Epithelial cell of esophagus (primary cell): ENCODE measurements around the gene SERTAD1.

Source experiments
- DNase-seq: peaks from one replicate; pipeline ENCODE4 v3.0.0; 2010; ENCODE audit warnings: low read depth
- H3K4me3 ChIP-seq: 2 replicates; pipeline ENCODE4 v1.5.1; 2011; ENCODE audit warnings: mild to moderate bottlenecking, low read length, control low read depth
- CTCF ChIP-seq: IDR thresholded peaks from 2 replicates; pipeline ENCODE4 v1.5.1; 2011; ENCODE audit warnings: low read depth, mild to moderate bottlenecking, low read length, control low read depth, inconsistent platforms; ENCODE audit not compliant: insufficient read depth; ENCODE audit errors: missing control alignments

The SERTAD1 gene

GRCh38 chr19:40392123-40392522, 33.7 kb downstream of the SERTAD1 start:
- no peak overlapping the region for H3K4me3 ChIP-seq
- no peak for DNase-seq
- no peak for TF ChIP-seq CTCF

- no peak for TF ChIP-seq CTCF
- no peak within 1 kb of the TSS for H3K4me3 ChIP-seq
- DNase-seq = no peak
These were observed 35.6 kb downstream of the SERTAD1 start, which contains the start of gene HIPK4 for GRCh38 chr19:40390084-40390742. HIPK4 (minus strand) TSS chr19:40390181; CDS start chr19:40389902, 279 bp downstream.

GRCh38 chr19:40389404-40390083, 36.2 kb downstream of the SERTAD1 start:
- no peak for DNase-seq
- TF ChIP-seq CTCF = no peak
- no peak overlapping the region for H3K4me3 ChIP-seq

GRCh38 chr19:40388481-40388880, 37.3 kb downstream of the SERTAD1 start:
- TF ChIP-seq CTCF = no peak
- no peak overlapping the region for H3K4me3 ChIP-seq
- DNase-seq = peak; percentile 59

- no peak for DNase-seq
- no peak overlapping the region for H3K4me3 ChIP-seq
- no peak for TF ChIP-seq CTCF
These were observed 38.6 kb downstream of the SERTAD1 start for GRCh38 chr19:40387155-40387554.

GRCh38 chr19:40383668-40384248, 42.0 kb downstream of the SERTAD1 start:
- H3K4me3 ChIP-seq = no peak overlapping the region
- no peak for TF ChIP-seq CTCF
- DNase-seq = no peak
